ENCODE data around the gene PPARD. TPM values are rescaled to one million over a fixed set of nuclear protein-coding genes. Genes with fewer than 3 reads are reported as not detected.

Gene PPARD
- 10 to 100 TPM; 38.1 to 41.8 TPM for total RNA-seq

GRCh38 chr6:35342258-35343091, at the start of gene PPARD:
Gene PPARD (plus strand): TSS chr6:35342558. CDS start chr6:35411088, 68,530 bp downstream.
- Histone ChIP-seq H3K27ac (peak within 1 kb of the TSS; percentile 80), H3K9ac (ENCODE audit: low read depth in 2 of 2, low read length in 2 of 2) (peak within 1 kb of the TSS; percentile 85 to 91), H3K9me3 (no peaks in the 10 kb centered on the region), H3K4me1 (peaks cover 7% of the 10 kb centered on the region), H3K4me3 (peak within 1 kb of the TSS; percentile 99), H3K36me3 (no peaks in the 10 kb centered on the region), H3K27me3 (no peaks in the 10 kb centered on the region)
- intact Hi-C loops (cut with DNase I): loop anchor here (1.0 to 5.0 kb wide), 2 partner anchors 45 to 108 kb away; partner anchors contain the start of gene DEF6
- peak; percentile 100 for DNase-seq
- peak; percentile 92 for TF ChIP-seq CTCF (IDR thresholded peaks at IDR 0.05)

- H3K27ac ChIP-seq: no peak overlapping the region
- no peak overlapping the region for H3K4me3 ChIP-seq
- H3K36me3 ChIP-seq: no peaks in the 10 kb centered on the region
- DNase-seq: no peak
- no peaks in the 10 kb centered on the region for H3K9me3 ChIP-seq
- intact Hi-C loops (cut with DNase I): no loop called here
- no peak for TF ChIP-seq CTCF (IDR thresholded peaks at IDR 0.05)
- H3K9ac ChIP-seq (ENCODE audit: low read depth in 2 of 2, low read length in 2 of 2): no peak overlapping the region
- H3K4me1 ChIP-seq: no peaks in the 10 kb centered on the region
- no peaks in the 10 kb centered on the region for H3K27me3 ChIP-seq
Observed at GRCh38 chr6:35293681-35294080, 48.7 kb upstream of the PPARD start.

GRCh38 chr6:35294308-35294945, 47.9 kb upstream of the PPARD start:
- Histone ChIP-seq H3K9me3 (no peaks in the 10 kb centered on the region), H3K27me3 (no peaks in the 10 kb centered on the region), H3K4me3 (no peak overlapping the region), H3K36me3 (no peaks in the 10 kb centered on the region), H3K27ac (no peak overlapping the region), H3K4me1 (no peaks in the 10 kb centered on the region), H3K9ac (ENCODE audit: low read depth in 2 of 2, low read length in 2 of 2) (no peak overlapping the region)
- peak; percentile 62 for TF ChIP-seq CTCF (IDR thresholded peaks at IDR 0.05)
- no peak for DNase-seq
- intact Hi-C loops (cut with DNase I): no loop called here

GRCh38 chr6:35295036-35295435, 47.3 kb upstream of the PPARD start:
- Histone ChIP-seq H3K9ac (ENCODE audit: low read depth in 2 of 2, low read length in 2 of 2) (no peak overlapping the region), H3K9me3 (no peaks in the 10 kb centered on the region), H3K4me1 (no peaks in the 10 kb centered on the region), H3K4me3 (no peak overlapping the region), H3K36me3 (no peaks in the 10 kb centered on the region), H3K27me3 (no peaks in the 10 kb centered on the region), H3K27ac (no peak overlapping the region)
- no peak for DNase-seq
- intact Hi-C loops (cut with DNase I): loop anchor here (5.0 kb wide), 2 partner anchors 47 to 152 kb away; partner anchors contain the start of gene PPARD
- TF ChIP-seq CTCF (IDR thresholded peaks at IDR 0.05): no peak

- no peaks in the 10 kb centered on the region for H3K9me3 ChIP-seq
- no peak overlapping the region for H3K27ac ChIP-seq
- no peak for DNase-seq
- H3K36me3 ChIP-seq: no peaks in the 10 kb centered on the region
- H3K4me1 ChIP-seq: no peaks in the 10 kb centered on the region
- no peak for TF ChIP-seq CTCF (IDR thresholded peaks at IDR 0.05)
- H3K9ac ChIP-seq (ENCODE audit: low read depth in 2 of 2, low read length in 2 of 2): no peak overlapping the region
- H3K27me3 ChIP-seq: no peaks in the 10 kb centered on the region
- H3K4me3 ChIP-seq: no peak overlapping the region
- intact Hi-C loops (cut with DNase I): loop anchor here (5.0 kb wide), 2 partner anchors 47 to 152 kb away; partner anchors contain the start of gene PPARD
Observed at GRCh38 chr6:35295521-35296315, 46.6 kb upstream of the PPARD start.
